Suppressor macrophage treated with lipopolysaccharide for 1 hour (primary cell): Measurements from ENCODE around the gene SELENOI.
"Not testable (repeated sequence)": the region's sequence is repeated elsewhere in the genome, so short reads cannot be mapped to it uniquely, and the experiment has no call there.

ENCODE experiments used
- DNase-seq, 3 donors: peaks; one replicate each; pipeline ENCODE4 v3.0.0-alpha.2; 2020 to 2022

The SELENOI gene

GRCh38 chr2:26345545-26346453 is at the start of gene SELENOI:
Gene SELENOI, plus strand, starts transcription at chr2:26346143. Its CDS starts 90 bp downstream, at chr2:26346233.
- DNase-seq: peak; percentile 100

GRCh38 chr2:26297061-26297460 is 48.9 kb upstream of the SELENOI start:
- no peak for DNase-seq

- DNase-seq: no peak
Observed at GRCh38 chr2:26298286-26298637, 47.7 kb upstream of the SELENOI start.

- DNase-seq: peak; percentile 46 to 61 (median 58)
Observed at GRCh38 chr2:26298638-26299393, 47.1 kb upstream of the SELENOI start.

GRCh38 chr2:26299471-26300101 is 46.4 kb upstream of the SELENOI start:
- peak; percentile 50 to 75 (median 65) for DNase-seq

- peak; percentile 37 to 49 (median 41) for DNase-seq
Observed at GRCh38 chr2:26300234-26300925, 45.6 kb upstream of the SELENOI start.

GRCh38 chr2:26302846-26303245 is 43.1 kb upstream of the SELENOI start:
- no peak for DNase-seq

- not testable (repeated sequence) for DNase-seq
Observed at GRCh38 chr2:26305094-26305493, 40.8 kb upstream of the SELENOI start.

- no peak for DNase-seq
Observed at GRCh38 chr2:26305540-26305939, 40.4 kb upstream of the SELENOI start.

- no peak for DNase-seq
Observed at GRCh38 chr2:26309921-26310320, 36.0 kb upstream of the SELENOI start.

- DNase-seq: no peak
Observed at GRCh38 chr2:26312471-26312870, 33.5 kb upstream of the SELENOI start.

- no peak for DNase-seq
Observed at GRCh38 chr2:26313446-26313845, 32.5 kb upstream of the SELENOI start.

- DNase-seq: no peak
Observed at GRCh38 chr2:26314243-26314642, 31.7 kb upstream of the SELENOI start.

- no peak for DNase-seq
Observed at GRCh38 chr2:26316041-26316440, 29.9 kb upstream of the SELENOI start.

- DNase-seq: no peak
Observed at GRCh38 chr2:26316845-26317244, 29.1 kb upstream of the SELENOI start.

- DNase-seq: no peak
Observed at GRCh38 chr2:26317377-26318105, 28.4 kb upstream of the SELENOI start.

- DNase-seq: no peak
Observed at GRCh38 chr2:26318950-26319349, 27.0 kb upstream of the SELENOI start.

GRCh38 chr2:26324479-26324878 is 21.5 kb upstream of the SELENOI start:
- not testable (repeated sequence) for DNase-seq

GRCh38 chr2:26324903-26325302 is 21.0 kb upstream of the SELENOI start:
- DNase-seq: peak; percentile 41 to 45 (median 43)

- peak; percentile 24 to 64 (median 48) for DNase-seq
Observed at GRCh38 chr2:26325851-26326250, 20.1 kb upstream of the SELENOI start.

- no peak for DNase-seq
Observed at GRCh38 chr2:26326514-26326913, 19.4 kb upstream of the SELENOI start.
